ENCODE measurements around the gene ATP8B3. TPM values are rescaled to one million over a fixed set of nuclear protein-coding genes. Genes with fewer than 3 reads are reported as not detected.
A peak's percentile ranks its signal among the peaks of the same experiment; 100 is the strongest.

ATP8B3 gene
- total and polyA plus RNA-seq, 9 of the 15 experiments (the other 6 are each of a cell fraction or from before 2014, with no cell fraction given), result 1.2 to 12.3 (median 3.8) TPM

GRCh38 chr19:1853295-1854038 lies 41.4 kb upstream of the ATP8B3 start (continued):
- TF ChIP-seq, protein P1, sequence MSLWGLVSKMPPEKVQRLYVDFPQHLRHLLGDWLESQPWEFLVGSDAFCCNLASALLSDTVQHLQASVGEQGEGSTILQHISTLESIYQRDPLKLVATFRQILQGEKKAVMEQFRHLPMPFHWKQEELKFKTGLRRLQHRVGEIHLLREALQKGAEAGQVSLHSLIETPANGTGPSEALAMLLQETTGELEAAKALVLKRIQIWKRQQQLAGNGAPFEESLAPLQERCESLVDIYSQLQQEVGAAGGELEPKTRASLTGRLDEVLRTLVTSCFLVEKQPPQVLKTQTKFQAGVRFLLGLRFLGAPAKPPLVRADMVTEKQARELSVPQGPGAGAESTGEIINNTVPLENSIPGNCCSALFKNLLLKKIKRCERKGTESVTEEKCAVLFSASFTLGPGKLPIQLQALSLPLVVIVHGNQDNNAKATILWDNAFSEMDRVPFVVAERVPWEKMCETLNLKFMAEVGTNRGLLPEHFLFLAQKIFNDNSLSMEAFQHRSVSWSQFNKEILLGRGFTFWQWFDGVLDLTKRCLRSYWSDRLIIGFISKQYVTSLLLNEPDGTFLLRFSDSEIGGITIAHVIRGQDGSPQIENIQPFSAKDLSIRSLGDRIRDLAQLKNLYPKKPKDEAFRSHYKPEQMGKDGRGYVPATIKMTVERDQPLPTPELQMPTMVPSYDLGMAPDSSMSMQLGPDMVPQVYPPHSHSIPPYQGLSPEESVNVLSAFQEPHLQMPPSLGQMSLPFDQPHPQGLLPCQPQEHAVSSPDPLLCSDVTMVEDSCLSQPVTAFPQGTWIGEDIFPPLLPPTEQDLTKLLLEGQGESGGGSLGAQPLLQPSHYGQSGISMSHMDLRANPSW (CRISPR knock-in tag; IDR thresholded peaks at IDR 0.05), result no peak
- TF ChIP-seq MAFG (tag; conservative IDR thresholded peaks at IDR 0.05) (no peak), ETV1 (tag; conservative IDR thresholded peaks at IDR 0.05; ENCODE audit: low read depth) (peak; percentile 59; the same call in 1 of the 2 replicates), MITF (IDR thresholded peaks at IDR 0.05) (peak; percentile 86; the same call in 1 of the 2 replicates), TAF1 (IDR thresholded peaks at IDR 0.05; ENCODE audit: control insufficient read depth, extremely low read depth, insufficient read depth, low read length, severe bottlenecking) (peak; percentile 25), ZNF436 (CRISPR knock-in tag; IDR thresholded peaks at IDR 0.05) (no peak), ZNF263 (CRISPR knock-in tag; IDR thresholded peaks at IDR 0.05; ENCODE audit: borderline replicate concordance) (no peak), TRIM28 (IDR thresholded peaks at IDR 0.05) (no peak), BCL6 (CRISPR knock-in tag; IDR thresholded peaks at IDR 0.05) (no peak), ARID1B (IDR thresholded peaks at IDR 0.05) (peak; percentile 39; the same call in 1 of the 2 replicates), TEAD4 (IDR thresholded peaks at IDR 0.05; ENCODE audit: low read length) (0 out of 2 replicates have a peak, but pooled peaks have one; percentile 7), TEAD4 (CRISPR knock-in tag; IDR thresholded peaks at IDR 0.05; ENCODE audit: borderline replicate concordance) (no peak), ZNF785 (CRISPR knock-in tag; IDR thresholded peaks at IDR 0.05) (no peak), ERF (CRISPR knock-in tag; IDR thresholded peaks at IDR 0.05) (no peak; the same call in 1 of the 2 replicates), ZNF589 (CRISPR knock-in tag; IDR thresholded peaks at IDR 0.05; ENCODE audit: low read depth) (peak; percentile 58; the same call in 1 of the 2 replicates), JUN (IDR thresholded peaks at IDR 0.05; ENCODE audit: borderline replicate concordance, low read depth, low read length) (0 out of 2 replicates have a peak, but pooled peaks have one; percentile 21), JUN (CRISPR knock-in tag; IDR thresholded peaks at IDR 0.05; ENCODE audit: borderline replicate concordance) (no peak), ZBTB11 (CRISPR knock-in tag; IDR thresholded peaks at IDR 0.05) (0 out of 6 replicates have a peak, but pooled peaks of 1 of the 3 experiments have one; percentile 42), WHSC1 (IDR thresholded peaks at IDR 0.05; ENCODE audit: low read length) (no peak), SRSF1 (IDR thresholded peaks at IDR 0.05; ENCODE audit: low read depth, low read length) (no peak)
